OCI-LY1 (cell line): Measurements from ENCODE around the gene TRPV6.
A peak's percentile ranks its signal among the peaks of the same experiment; 100 is the strongest.

Experiments
- H2AFZ ChIP-seq: fragments of 200-600 bp; sonication (generic), shearing (Covaris generic); 2 replicates; pipeline ENCODE4 v1.6.0; 2014; ENCODE audit warnings: antibody characterized with exemption, mild to moderate bottlenecking, low read length
- H3F3A ChIP-seq: fragments of 200-600 bp; sonication (generic), shearing (Covaris generic); 2 replicates; pipeline ENCODE4 v1.6.0; 2014; ENCODE audit warnings: mild to moderate bottlenecking, antibody characterized with exemption, low read length, moderate library complexity; ENCODE audit not compliant: insufficient read depth
- H3K27ac ChIP-seq: fragments of 200-600 bp; sonication (generic); 2 replicates; pipeline ENCODE4 v1.5.1; 2014; ENCODE audit warnings: low read length, mixed run types, mild to moderate bottlenecking, low read depth; ENCODE audit not compliant: poor library complexity, severe bottlenecking
- H3K27me3 ChIP-seq: fragments of 200-600 bp; sonication (generic); 2 replicates; pipeline ENCODE4 v1.6.0; 2014; ENCODE audit warnings: antibody characterized with exemption, mild to moderate bottlenecking, low read length, moderate library complexity; ENCODE audit not compliant: insufficient read depth
- H3K36me3 ChIP-seq: fragments of 200-600 bp; sonication (generic); 2 replicates; pipeline ENCODE4 v1.6.1; 2014; ENCODE audit warnings: mild to moderate bottlenecking, antibody characterized with exemption, low read length, moderate library complexity, mixed read lengths; ENCODE audit not compliant: insufficient read depth
- H3K4me1 ChIP-seq: fragments of 200-600 bp; sonication (generic); 2 replicates; pipeline ENCODE4 v1.5.1; 2014; ENCODE audit warnings: mild to moderate bottlenecking, low read length, moderate library complexity; ENCODE audit not compliant: insufficient read depth, severe bottlenecking
- H3K4me2 ChIP-seq: fragments of 200-600 bp; sonication (generic), shearing (Covaris generic); 2 replicates; pipeline ENCODE4 v1.6.1; 2014; ENCODE audit warnings: low read length
- H3K4me3 ChIP-seq: fragments of 200-600 bp; sonication (generic); 2 replicates; pipeline ENCODE4 v1.5.1; 2014; ENCODE audit warnings: low read length, low read depth, mild to moderate bottlenecking, mixed read lengths; ENCODE audit not compliant: poor library complexity, severe bottlenecking
- H3K79me2 ChIP-seq: fragments of 200-600 bp; shearing (Covaris generic); 2 replicates; pipeline ENCODE4 v1.6.1; 2016; ENCODE audit warnings: mixed run types, low read length, mixed read lengths; ENCODE audit not compliant: insufficient read depth
- H3K9ac ChIP-seq: fragments of 200-600 bp; sonication (generic), shearing (Covaris generic); 2 replicates; pipeline ENCODE4 v1.6.1; 2014; ENCODE audit warnings: mild to moderate bottlenecking, low read length, mixed read lengths
- H3K9me2 ChIP-seq: fragments of 200-600 bp; sonication (generic), shearing (Covaris generic); 2 replicates; pipeline ENCODE4 v1.6.1; 2014; ENCODE audit warnings: low read depth, mild to moderate bottlenecking, low read length, mixed read lengths
- H3K9me3 ChIP-seq: fragments of 200-600 bp; shearing (Covaris generic); 2 replicates; pipeline ENCODE4 v1.6.1; 2014; ENCODE audit warnings: low read length, mixed read lengths
- H4K20me1 ChIP-seq: fragments of 200-600 bp; sonication (generic), shearing (Covaris generic); 2 replicates; pipeline ENCODE4 v1.6.0; 2016; ENCODE audit warnings: mild to moderate bottlenecking, low read length; ENCODE audit not compliant: insufficient read depth
- CTCF ChIP-seq: fragments of 200-600 bp; sonication (generic), shearing (Covaris generic); IDR thresholded peaks from 2 replicates; pipeline ENCODE4 v1.5.1; 2017; ENCODE audit warnings: mild to moderate bottlenecking, antibody characterized with exemption, low read length, moderate library complexity, mixed read lengths
- EZH2 ChIP-seq: fragments of 200-600 bp; sonication (generic), shearing (Covaris generic); IDR thresholded peaks from 2 replicates; pipeline ENCODE4 v1.8.0; 2017; ENCODE audit warnings: borderline replicate concordance, mixed run types, mild to moderate bottlenecking, antibody characterized with exemption, low read length, moderate library complexity, mixed read lengths

TRPV6 gene

DNA sequence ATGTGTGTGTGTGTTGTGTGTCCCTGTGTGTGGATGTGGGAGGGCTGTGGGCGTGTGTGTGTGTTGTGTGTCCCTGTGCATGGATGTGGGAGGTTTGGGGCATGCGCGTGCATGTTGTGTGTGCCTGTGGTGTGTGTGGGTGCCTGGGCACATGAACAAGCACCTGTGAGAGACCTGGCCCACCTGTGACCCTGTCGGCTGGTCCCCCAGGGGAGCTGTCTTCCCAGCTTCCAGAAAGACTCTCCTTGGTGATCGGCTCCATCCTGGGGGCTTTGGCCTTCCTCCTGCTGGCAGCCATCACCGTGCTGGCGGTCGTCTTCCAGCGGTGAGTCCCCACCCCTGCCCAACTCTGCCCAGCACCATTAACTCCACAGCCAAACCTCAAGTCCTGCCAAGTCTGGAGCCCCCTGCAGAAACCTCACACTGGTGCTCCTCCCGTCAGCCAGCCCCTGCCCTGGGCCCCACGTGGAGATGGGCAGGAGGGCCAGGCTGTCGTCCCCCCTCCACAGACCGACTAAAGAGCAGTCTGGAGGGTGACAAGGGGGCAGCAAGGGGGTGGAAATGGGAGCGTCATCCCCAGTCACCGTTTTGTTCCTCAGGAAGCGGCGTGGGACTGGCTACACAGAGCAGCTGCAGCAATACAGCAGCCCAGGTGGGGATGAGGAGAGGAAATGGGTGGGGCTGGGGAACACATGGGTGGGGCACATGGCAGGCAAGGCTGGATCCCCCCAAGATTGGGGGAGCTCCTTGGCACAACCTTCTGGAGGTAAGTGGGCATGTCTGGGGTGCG lies 18.0 kb downstream of the TRPV6 start:
- no peaks in the 10 kb centered on the region for H3F3A ChIP-seq
- no peak overlapping the region for H3K4me2 ChIP-seq
- H3K9me2 ChIP-seq = no peaks in the 10 kb centered on the region
- no peak for TF ChIP-seq EZH2
- TF ChIP-seq CTCF = no peak
- H3K9me3 ChIP-seq = no peaks in the 10 kb centered on the region
- H4K20me1 ChIP-seq = no peaks in the 10 kb centered on the region
- H3K4me1 ChIP-seq = no peaks in the 10 kb centered on the region
- no peaks in the 10 kb centered on the region for H3K79me2 ChIP-seq
- no peak overlapping the region for H3K9ac ChIP-seq
- H3K4me3 ChIP-seq = no peak overlapping the region
- H2AFZ ChIP-seq = no peak overlapping the region
- no peak overlapping the region for H3K27ac ChIP-seq
- no peaks in the 10 kb centered on the region for H3K36me3 ChIP-seq
- H3K27me3 ChIP-seq = peaks cover 5% of the 10 kb centered on the region; the same call in 1 of the 2 replicates

GRCh38 chr7:142867097-142867378 lies 18.5 kb downstream of the TRPV6 start:
- Histone ChIP-seq H3K4me2 (no peak overlapping the region), H2AFZ (no peak overlapping the region), H3K27ac (no peak overlapping the region)

GRCh38 chr7:142866361-142867096 lies 19.0 kb downstream of the TRPV6 start:
- Histone ChIP-seq H3K4me3 (no peak overlapping the region), H3F3A (no peaks in the 10 kb centered on the region), H3K27ac (no peak overlapping the region), H3K9me2 (no peaks in the 10 kb centered on the region), H4K20me1 (no peaks in the 10 kb centered on the region), H3K4me2 (no peak overlapping the region), H3K27me3 (peaks cover 5% of the 10 kb centered on the region), H3K79me2 (no peaks in the 10 kb centered on the region), H3K9ac (no peak overlapping the region), H3K4me1 (no peaks in the 10 kb centered on the region), H2AFZ (no peak overlapping the region), H3K9me3 (no peaks in the 10 kb centered on the region), H3K36me3 (no peaks in the 10 kb centered on the region)
- TF ChIP-seq CTCF (peak; percentile 79), EZH2 (no peak)

More at GRCh38 chr7:142867097-142867378, 18.5 kb downstream of the TRPV6 start:
- Histone ChIP-seq H3K9ac (no peak overlapping the region), H3K9me2 (no peaks in the 10 kb centered on the region), H3F3A (no peaks in the 10 kb centered on the region), H3K9me3 (no peaks in the 10 kb centered on the region), H3K36me3 (no peaks in the 10 kb centered on the region), H4K20me1 (no peaks in the 10 kb centered on the region), H3K27me3 (peaks cover 5% of the 10 kb centered on the region), H3K79me2 (no peaks in the 10 kb centered on the region), H3K4me1 (no peaks in the 10 kb centered on the region), H3K4me3 (no peak overlapping the region)
- TF ChIP-seq CTCF (no peak), EZH2 (no peak)
